ENCODE measurements around the gene SAPCD2.

SAPCD2 gene

DNA sequence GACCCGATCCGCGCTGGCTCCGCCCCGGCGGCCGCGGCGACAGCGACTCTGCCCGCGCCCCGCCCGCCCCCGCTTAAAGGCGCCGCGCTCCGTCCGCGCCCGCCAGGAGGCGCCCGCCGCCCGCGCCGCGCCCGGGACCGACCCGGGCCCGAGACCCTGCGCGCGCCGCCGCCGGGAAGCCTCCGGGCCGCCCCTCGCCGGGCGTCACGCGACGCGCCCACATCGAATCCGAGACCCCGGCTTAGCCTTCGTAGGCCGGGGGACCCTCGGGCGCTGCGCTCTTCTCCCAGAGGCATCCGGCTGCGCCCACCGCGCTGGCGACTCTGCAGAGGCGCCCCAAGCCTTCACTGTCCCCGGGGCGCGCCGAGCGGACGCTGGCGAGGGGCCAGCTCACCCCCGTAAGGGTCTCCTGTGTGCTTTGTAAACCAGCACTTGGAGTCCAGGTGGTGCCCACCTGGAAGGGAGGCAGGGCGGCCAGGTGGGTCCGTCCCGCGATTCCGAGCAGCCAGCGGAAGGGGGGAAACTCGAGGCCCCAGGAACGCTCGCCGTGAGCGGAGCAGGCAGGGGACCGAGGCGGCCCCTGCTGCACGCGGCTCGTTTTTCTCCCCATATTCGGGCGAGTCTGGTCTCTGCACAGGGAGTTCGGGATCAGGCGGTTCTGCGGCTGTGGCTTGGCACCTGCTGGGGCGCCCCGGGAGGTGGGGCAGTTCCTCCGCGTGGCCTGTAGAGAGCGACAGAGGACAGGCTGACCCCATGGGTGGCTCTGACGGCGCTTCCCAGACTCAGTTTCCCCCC lies 41.9 kb downstream of the SAPCD2 start:
- DNase-seq (ENCODE audit: low read depth) = peak; percentile 67
- H3K4me3 ChIP-seq (ENCODE audit: low read length) = peak overlapping the region; percentile 56
- TF ChIP-seq, protein P1, sequence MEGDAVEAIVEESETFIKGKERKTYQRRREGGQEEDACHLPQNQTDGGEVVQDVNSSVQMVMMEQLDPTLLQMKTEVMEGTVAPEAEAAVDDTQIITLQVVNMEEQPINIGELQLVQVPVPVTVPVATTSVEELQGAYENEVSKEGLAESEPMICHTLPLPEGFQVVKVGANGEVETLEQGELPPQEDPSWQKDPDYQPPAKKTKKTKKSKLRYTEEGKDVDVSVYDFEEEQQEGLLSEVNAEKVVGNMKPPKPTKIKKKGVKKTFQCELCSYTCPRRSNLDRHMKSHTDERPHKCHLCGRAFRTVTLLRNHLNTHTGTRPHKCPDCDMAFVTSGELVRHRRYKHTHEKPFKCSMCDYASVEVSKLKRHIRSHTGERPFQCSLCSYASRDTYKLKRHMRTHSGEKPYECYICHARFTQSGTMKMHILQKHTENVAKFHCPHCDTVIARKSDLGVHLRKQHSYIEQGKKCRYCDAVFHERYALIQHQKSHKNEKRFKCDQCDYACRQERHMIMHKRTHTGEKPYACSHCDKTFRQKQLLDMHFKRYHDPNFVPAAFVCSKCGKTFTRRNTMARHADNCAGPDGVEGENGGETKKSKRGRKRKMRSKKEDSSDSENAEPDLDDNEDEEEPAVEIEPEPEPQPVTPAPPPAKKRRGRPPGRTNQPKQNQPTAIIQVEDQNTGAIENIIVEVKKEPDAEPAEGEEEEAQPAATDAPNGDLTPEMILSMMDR (IDR thresholded peaks at IDR 0.05; ENCODE audit: insufficient read depth, low read depth, low read length, missing control alignments) = peak; percentile 63

DNA sequence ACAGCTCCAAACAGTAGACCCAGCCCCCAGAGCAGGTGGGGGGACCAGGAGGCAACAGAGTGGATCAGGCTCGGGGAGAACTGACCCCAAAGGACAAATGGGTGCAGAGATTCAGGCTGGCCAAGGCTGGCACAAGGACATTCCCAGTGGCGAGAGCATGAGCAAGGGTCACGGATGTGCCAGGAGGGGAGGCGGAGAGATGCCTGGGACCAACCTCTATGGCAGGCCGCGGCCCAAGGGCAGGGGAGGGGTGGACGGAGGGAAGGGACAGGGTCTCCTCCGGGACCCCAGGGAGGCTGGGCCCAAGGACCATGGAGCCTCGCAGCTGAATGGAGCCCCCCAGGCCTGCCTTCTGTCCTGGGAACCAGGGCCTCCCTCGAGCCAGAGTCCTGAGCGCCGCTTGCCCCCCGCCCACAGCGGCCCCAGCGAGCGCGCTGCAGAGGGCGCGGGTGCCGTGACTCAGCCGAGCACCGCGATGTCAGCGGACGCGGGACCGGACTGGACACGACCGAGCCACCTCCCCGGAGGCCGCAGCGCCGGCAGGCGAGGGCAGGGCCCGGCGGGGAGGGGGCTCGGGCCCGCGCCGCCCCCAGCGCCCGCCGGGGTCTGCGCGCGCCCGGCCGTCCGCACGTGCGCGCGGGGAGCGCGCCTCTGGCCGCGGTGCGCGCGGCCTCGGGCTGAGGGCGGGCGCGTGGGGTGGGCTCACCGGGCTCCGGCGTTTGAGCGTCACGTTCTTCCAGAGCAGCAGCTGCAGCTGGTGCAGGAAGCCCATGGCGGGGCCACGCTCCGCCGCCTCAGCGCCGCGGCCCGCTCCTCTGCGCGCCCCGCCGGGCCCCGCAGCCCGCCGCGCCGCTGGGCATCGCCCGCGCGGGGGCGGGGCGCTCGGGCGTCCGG lies 42.7 kb downstream of the SAPCD2 start, which contains the start of gene ABCA2:
Gene ABCA2 (minus strand): TSS at position 869 of the 894 bp plus-strand sequence. CDS start 97 bp downstream, at position 772.
- H3K4me3 ChIP-seq (ENCODE audit: low read length) = peak within 1 kb of the TSS; percentile 56
- DNase-seq (ENCODE audit: low read depth) = no peak
- TF ChIP-seq, protein P1 (IDR thresholded peaks at IDR 0.05; ENCODE audit: insufficient read depth, low read depth, low read length, missing control alignments) = no peak

DNA sequence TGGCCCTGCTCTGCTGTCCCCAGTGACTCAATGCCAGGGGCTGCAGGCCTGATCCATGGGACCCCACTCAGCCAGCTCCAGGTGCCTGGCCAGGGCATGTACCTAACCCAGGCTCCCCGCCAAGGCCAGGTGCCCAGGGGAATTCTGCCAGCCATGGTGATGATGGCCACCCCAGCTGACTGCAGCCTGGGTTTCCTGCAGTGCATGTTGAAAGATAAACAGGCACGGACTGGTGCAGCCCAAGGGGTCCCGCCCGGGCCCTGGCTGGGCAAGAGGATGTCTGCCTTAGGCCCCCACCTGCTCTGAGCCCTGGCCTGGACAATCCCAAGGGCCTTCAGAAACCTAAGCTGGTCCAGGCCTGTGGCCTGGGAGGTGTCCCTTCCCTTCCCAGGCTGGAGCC lies 43.5 kb downstream of the SAPCD2 start:
- TF ChIP-seq, protein P1 (IDR thresholded peaks at IDR 0.05; ENCODE audit: insufficient read depth, low read depth, low read length, missing control alignments) = no peak
- H3K4me3 ChIP-seq (ENCODE audit: low read length) = no peak overlapping the region
- no peak for DNase-seq (ENCODE audit: low read depth)

DNA sequence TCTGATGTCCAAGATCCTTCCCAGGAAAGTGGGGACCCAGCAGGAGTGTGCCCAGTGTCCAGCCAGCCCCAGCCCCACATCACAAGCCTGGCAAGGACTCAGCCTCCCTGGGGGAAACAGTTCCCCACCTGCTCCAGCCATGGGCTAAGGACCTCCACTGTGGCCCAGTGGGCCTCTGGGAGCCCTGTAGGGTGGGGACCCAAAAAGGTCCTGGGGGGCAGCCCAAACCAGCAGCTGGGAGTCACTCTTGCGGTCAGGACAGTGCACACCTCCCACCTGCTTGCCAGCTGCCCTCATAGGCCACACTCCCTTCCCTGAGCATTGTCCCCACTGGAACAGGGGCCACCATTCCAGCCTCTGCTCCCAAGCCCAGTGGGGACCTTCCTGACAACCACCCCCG lies 44.0 kb downstream of the SAPCD2 start:
- TF ChIP-seq, protein P1 (IDR thresholded peaks at IDR 0.05; ENCODE audit: insufficient read depth, low read depth, low read length, missing control alignments) = no peak
- H3K4me3 ChIP-seq (ENCODE audit: low read length) = no peak overlapping the region
- DNase-seq (ENCODE audit: low read depth) = no peak

DNA sequence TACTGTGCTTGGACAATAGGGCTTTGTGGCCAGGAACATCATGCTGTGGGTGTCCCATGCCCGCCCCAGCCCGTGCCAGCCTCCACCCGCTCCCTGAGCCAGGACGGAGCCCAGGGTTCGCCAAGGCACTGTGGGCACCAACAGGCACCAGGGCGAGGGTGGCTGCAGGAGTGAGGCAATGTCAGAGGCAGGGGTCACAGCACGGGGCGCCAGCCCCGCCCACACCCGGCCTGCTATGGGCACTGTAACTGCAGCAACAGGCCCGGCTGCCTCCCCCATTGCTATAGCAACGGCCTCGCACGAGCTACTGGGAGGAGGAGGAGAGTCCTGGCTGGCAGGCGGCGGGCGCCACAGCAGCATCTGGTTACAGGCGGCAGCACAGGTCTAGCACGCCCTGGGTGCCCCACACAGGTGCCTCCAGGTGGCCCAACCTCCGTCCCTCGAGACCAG lies 44.8 kb downstream of the SAPCD2 start:
- TF ChIP-seq, protein P1 (IDR thresholded peaks at IDR 0.05; ENCODE audit: insufficient read depth, low read depth, low read length, missing control alignments) = no peak
- DNase-seq (ENCODE audit: low read depth) = peak; percentile 68
- no peak overlapping the region for H3K4me3 ChIP-seq (ENCODE audit: low read length)

DNA sequence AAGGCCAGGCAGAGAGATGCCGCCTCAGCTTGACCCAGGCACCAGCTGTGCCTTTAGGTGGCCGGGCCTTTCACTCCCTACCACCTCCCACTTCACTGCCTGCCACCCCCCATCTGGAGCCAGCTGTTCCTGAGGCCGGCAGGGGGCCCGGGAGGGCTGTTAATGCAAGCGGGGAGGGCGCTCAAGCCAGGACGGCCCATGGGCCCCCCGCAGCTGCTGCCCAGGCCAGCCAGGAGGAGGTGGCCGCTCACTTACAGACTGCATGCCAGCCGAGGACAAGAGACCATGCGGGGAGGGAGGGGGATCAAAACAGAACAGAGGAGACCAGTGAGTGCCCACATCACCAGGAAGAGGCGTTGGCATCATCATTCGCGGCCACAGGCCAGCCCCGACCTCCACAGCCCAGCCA lies 46.8 kb downstream of the SAPCD2 start:
- no peak for DNase-seq (ENCODE audit: low read depth)
- no peak overlapping the region for H3K4me3 ChIP-seq (ENCODE audit: low read length)
- TF ChIP-seq, protein P1 (IDR thresholded peaks at IDR 0.05; ENCODE audit: insufficient read depth, low read depth, low read length, missing control alignments) = no peak

Measured in epithelial cell of esophagus (primary cell).